Endodermal cell (in vitro differentiated cells): Measurements from ENCODE around the gene DDN. TPM values are rescaled to one million over a fixed set of nuclear protein-coding genes. Genes with fewer than 3 reads are reported as not detected.

Experiments
- DNase-seq: peaks from one replicate; pipeline ENCODE4 v3.0.0-alpha.2; 2017
- H3K27ac ChIP-seq: 2 replicates; pipeline ENCODE4 v1.5.1; 2013; ENCODE audit warnings: mild to moderate bottlenecking, low read depth, low read length, moderate library complexity
- H3K27me3 ChIP-seq: 2 replicates; pipeline ENCODE4 v1.6.1; 2013; ENCODE audit warnings: mild to moderate bottlenecking, low read length, moderate library complexity; ENCODE audit not compliant: insufficient read depth, control insufficient read depth, poor library complexity, severe bottlenecking
- H3K36me3 ChIP-seq: 2 replicates; pipeline ENCODE4 v1.7.0; 2013; ENCODE audit warnings: mild to moderate bottlenecking, low read length, moderate library complexity; ENCODE audit not compliant: control insufficient read depth, insufficient read depth
- H3K4me1 ChIP-seq: one replicate; pipeline ENCODE4 v1.7.0; 2013; ENCODE audit warnings: low read length; ENCODE audit not compliant: control insufficient read depth, insufficient read depth
- H3K4me3 ChIP-seq: 2 replicates; pipeline ENCODE4 v1.5.1; 2013; ENCODE audit warnings: mild to moderate bottlenecking, low read length, moderate library complexity
- H3K9ac ChIP-seq: 2 replicates; pipeline ENCODE4 v1.6.1; 2013; ENCODE audit warnings: mild to moderate bottlenecking, low read length, moderate library complexity; ENCODE audit not compliant: poor library complexity, severe bottlenecking; ENCODE audit errors: extremely low read depth
- H3K9me3 ChIP-seq: 2 replicates; pipeline ENCODE4 v1.6.1; 2013; ENCODE audit warnings: mild to moderate bottlenecking, low read length, moderate library complexity; ENCODE audit not compliant: control insufficient read depth
- H3K27ac Mint-ChIP-seq: 2 replicates; pipeline ENCODE4 v1.8.0; 2020; ENCODE audit warnings: mixed read lengths
- H3K27me3 Mint-ChIP-seq: 2 replicates; pipeline ENCODE4 v1.8.0; 2021; ENCODE audit warnings: mild to moderate bottlenecking, mixed read lengths; ENCODE audit not compliant: insufficient read depth
- H3K36me3 Mint-ChIP-seq: 2 replicates; pipeline ENCODE4 v1.8.0; 2020; ENCODE audit warnings: low read depth, mixed read lengths
- H3K4me1 Mint-ChIP-seq: 2 replicates; pipeline ENCODE4 v1.8.0; 2020; ENCODE audit warnings: mixed read lengths
- H3K4me3 Mint-ChIP-seq: 2 replicates; pipeline ENCODE4 v1.8.0; 2020; ENCODE audit warnings: mild to moderate bottlenecking, moderate library complexity, mixed read lengths
- H3K9me3 Mint-ChIP-seq: 2 replicates; pipeline ENCODE4 v1.8.0; 2020; ENCODE audit warnings: mild to moderate bottlenecking, mixed read lengths
- WGBS, 2 experiments: methylation state at CpG; one replicate each; pipeline versions ENCODE4 v1.1.5 to v1.1.7; 2013; ENCODE audit warnings: missing lambda C conversion rate in 2 of 2, mixed read lengths in 1 of 2; ENCODE audit not compliant: insufficient coverage in 1 of 2, insufficient read length in 1 of 2; 5-methylcytosine and 5-hydroxymethylcytosine counted together
- total RNA-seq, 2 donors: library from RNA; stranded (reverse); fragmentation: NEBNext Ultra II Directional in 1 of 2; extraction: Animal tissue kit (Norgen Biotek cat#: 25700) in 1 of 2; gene quantifications; 2 replicates in 1 of 2; 3 replicates in 1 of 2; pipeline ENCODE4 v1.2.1, GENCODE V29; 2021
- TF ChIP-seq, protein P1 (sequence below): fragments of 200-600 bp; sonication (generic); conservative IDR thresholded peaks from 2 replicates; pipeline ENCODE4 v1.5.0; 2021; ENCODE audit warnings: antibody characterized with exemption, mild to moderate bottlenecking

Gene DDN
- total RNA-seq, 2 donors from 2014 or later = 0.31 to 0.33 TPM

DNA sequence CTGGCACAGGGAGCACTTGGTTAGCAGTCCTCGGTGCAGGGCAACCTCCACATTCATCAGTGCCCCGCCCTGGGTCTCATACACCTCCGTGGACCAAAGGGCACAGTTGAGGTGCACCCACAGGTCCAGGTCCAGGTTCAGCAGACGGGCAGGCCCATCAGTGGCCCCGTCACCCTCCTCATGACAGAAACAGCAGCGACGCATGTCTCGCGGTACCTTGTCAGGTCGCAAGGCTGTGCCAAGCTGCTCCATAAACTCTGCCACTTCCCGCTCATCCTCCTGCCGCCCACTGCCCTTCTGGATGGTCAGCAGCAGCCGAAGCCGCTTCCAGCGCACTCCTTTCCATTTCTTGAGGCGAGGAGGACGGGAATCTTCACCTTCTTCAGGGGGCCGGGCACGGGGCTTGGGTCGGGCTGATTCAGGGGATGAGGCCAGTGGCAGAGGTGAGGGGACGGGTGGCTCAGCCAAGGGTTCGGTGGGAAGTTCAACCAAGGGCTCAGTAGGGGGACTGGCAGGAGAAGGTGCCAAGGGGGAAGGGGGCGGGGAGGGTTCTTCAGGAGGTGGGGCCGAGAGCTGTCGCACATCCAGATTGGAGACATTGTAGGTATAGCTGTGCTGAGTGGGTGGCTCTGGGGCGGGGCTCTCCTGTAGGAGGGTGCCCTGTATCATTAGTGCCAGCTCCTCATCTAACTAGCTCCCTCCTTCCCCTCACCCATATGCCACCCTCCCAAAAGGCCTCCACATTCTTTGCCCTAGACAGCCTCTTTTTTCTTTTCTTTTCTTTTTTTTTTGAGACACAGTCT is 27.7 kb upstream of the DDN start:
- H3K27ac Mint-ChIP-seq = no peak overlapping the region
- H3K36me3 ChIP-seq = peaks cover 88% of the 10 kb centered on the region

GRCh38 chr12:49026101-49026500 is 26.9 kb upstream of the DDN start:
- no peak for DNase-seq
- TF ChIP-seq, protein P1, sequence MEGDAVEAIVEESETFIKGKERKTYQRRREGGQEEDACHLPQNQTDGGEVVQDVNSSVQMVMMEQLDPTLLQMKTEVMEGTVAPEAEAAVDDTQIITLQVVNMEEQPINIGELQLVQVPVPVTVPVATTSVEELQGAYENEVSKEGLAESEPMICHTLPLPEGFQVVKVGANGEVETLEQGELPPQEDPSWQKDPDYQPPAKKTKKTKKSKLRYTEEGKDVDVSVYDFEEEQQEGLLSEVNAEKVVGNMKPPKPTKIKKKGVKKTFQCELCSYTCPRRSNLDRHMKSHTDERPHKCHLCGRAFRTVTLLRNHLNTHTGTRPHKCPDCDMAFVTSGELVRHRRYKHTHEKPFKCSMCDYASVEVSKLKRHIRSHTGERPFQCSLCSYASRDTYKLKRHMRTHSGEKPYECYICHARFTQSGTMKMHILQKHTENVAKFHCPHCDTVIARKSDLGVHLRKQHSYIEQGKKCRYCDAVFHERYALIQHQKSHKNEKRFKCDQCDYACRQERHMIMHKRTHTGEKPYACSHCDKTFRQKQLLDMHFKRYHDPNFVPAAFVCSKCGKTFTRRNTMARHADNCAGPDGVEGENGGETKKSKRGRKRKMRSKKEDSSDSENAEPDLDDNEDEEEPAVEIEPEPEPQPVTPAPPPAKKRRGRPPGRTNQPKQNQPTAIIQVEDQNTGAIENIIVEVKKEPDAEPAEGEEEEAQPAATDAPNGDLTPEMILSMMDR = no peak
- H3K9me3 Mint-ChIP-seq = no peaks in the 10 kb centered on the region
- Histone ChIP-seq H3K4me1 (no peaks in the 10 kb centered on the region), H3K4me3 (no peak overlapping the region), H3K27ac (no peak overlapping the region), H3K27me3 (no peaks in the 10 kb centered on the region), H3K36me3 (peaks cover 89% of the 10 kb centered on the region), H3K9me3 (no peaks in the 10 kb centered on the region), H3K9ac (no peak overlapping the region)
- no peak overlapping the region for H3K27ac Mint-ChIP-seq
- no peaks in the 10 kb centered on the region for H3K4me1 Mint-ChIP-seq
- no peak overlapping the region for H3K4me3 Mint-ChIP-seq
- peaks cover 81% of the 10 kb centered on the region for H3K36me3 Mint-ChIP-seq
- WGBS, 2 experiments = 95 to 96% methylated on average over 21 of the region's 21 CpGs
- H3K27me3 Mint-ChIP-seq = no peaks in the 10 kb centered on the region

More for the DNA sequence above, 27.7 kb upstream of the DDN start:
- TF ChIP-seq, protein P1 = no peak
- no peak for DNase-seq
- no peaks in the 10 kb centered on the region for H3K4me1 ChIP-seq
- no peak overlapping the region for H3K4me3 ChIP-seq
- WGBS, 2 experiments = 97 to 98% methylated on average over 6 to 26 of the region's 26 CpGs
- H3K27me3 ChIP-seq = no peaks in the 10 kb centered on the region
- peaks cover 81% of the 10 kb centered on the region for H3K36me3 Mint-ChIP-seq
- no peak overlapping the region for H3K4me3 Mint-ChIP-seq
- no peaks in the 10 kb centered on the region for H3K4me1 Mint-ChIP-seq
- no peaks in the 10 kb centered on the region for H3K9me3 Mint-ChIP-seq
- no peak overlapping the region for H3K27ac ChIP-seq
- H3K9me3 ChIP-seq = no peaks in the 10 kb centered on the region
- no peak overlapping the region for H3K9ac ChIP-seq
- no peaks in the 10 kb centered on the region for H3K27me3 Mint-ChIP-seq

DNA sequence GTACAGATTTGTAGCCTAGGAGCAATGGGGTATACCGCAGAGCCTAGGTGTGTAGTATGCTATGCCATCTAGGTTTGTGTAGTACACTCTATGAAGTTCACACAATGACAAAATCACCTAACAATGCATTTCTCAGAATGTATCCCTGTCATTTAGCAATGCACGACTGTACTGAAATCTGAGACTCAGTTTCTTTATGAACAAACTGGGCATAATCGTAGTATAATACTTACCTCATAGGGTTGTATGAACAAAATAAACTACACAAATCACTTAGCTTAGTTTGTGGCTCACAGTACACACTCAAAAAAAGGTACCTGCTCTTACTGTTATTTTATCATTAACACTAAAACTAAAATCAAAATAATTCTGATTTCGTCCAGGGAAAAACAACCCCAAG is 26.3 kb upstream of the DDN start:
- peaks cover 82% of the 10 kb centered on the region for H3K36me3 Mint-ChIP-seq

More for the DNA sequence above, 26.3 kb upstream of the DDN start:
- Histone ChIP-seq H3K4me3 (no peak overlapping the region), H3K9me3 (no peaks in the 10 kb centered on the region), H3K36me3 (peaks cover 82% of the 10 kb centered on the region), H3K27me3 (no peaks in the 10 kb centered on the region), H3K9ac (no peak overlapping the region), H3K27ac (no peak overlapping the region), H3K4me1 (no peaks in the 10 kb centered on the region)
- Mint-ChIP-seq H3K9me3 (no peaks in the 10 kb centered on the region), H3K27me3 (no peaks in the 10 kb centered on the region), H3K4me3 (no peak overlapping the region), H3K4me1 (no peaks in the 10 kb centered on the region), H3K27ac (no peak overlapping the region)
- 96 to 100% methylated on average over 2 to 4 of the region's 4 CpGs for WGBS, 2 experiments
- no peak for DNase-seq
- TF ChIP-seq, protein P1 = no peak
